GM23338 (cell line): ENCODE measurements around the gene EXTL1.

ENCODE experiments used
- CREB1 ChIP-seq: fragments of 250-450 bp; sonication (Bioruptor Pico); IDR thresholded peaks from 2 replicates; pipeline ENCODE4 v1.5.0; 2020; ENCODE audit warnings: low read depth, mild to moderate bottlenecking, moderate library complexity
- EZH2 ChIP-seq: fragments of 200-600 bp; sonication (generic); IDR thresholded peaks from one replicate; pipeline ENCODE4 v1.8.0; 2017; ENCODE audit warnings: antibody characterized with exemption, mild to moderate bottlenecking, low read depth; ENCODE audit not compliant: unreplicated experiment
- EZH2phosphoT487 ChIP-seq: fragments of 200-600 bp; sonication (generic); IDR thresholded peaks from one replicate; pipeline ENCODE4 v1.8.1; 2018; ENCODE audit warnings: antibody characterized with exemption; ENCODE audit not compliant: unreplicated experiment
- POLR2AphosphoS5 ChIP-seq: IDR thresholded peaks from 2 replicates; pipeline ENCODE4 v1.6.1; 2016; ENCODE audit warnings: antibody characterized with exemption, low read depth
- TF ChIP-seq, protein P1 (sequence below): IDR thresholded peaks from one replicate; pipeline ENCODE4 v1.6.1; 2018; ENCODE audit warnings: antibody characterized with exemption; ENCODE audit not compliant: unreplicated experiment
- TF ChIP-seq, protein P2 (sequence below), 2 experiments: fragments of 200-600 bp in 1 of 2; sonication (generic) in 1 of 2; conservative IDR thresholded peaks; 2 replicates each; pipeline versions ENCODE4 v1.5.1 to v1.6.1; 2016 to 2017; ENCODE audit warnings: antibody characterized with exemption in 2 of 2, low read depth in 2 of 2, mild to moderate bottlenecking in 2 of 2, moderate library complexity in 1 of 2

DNA sequence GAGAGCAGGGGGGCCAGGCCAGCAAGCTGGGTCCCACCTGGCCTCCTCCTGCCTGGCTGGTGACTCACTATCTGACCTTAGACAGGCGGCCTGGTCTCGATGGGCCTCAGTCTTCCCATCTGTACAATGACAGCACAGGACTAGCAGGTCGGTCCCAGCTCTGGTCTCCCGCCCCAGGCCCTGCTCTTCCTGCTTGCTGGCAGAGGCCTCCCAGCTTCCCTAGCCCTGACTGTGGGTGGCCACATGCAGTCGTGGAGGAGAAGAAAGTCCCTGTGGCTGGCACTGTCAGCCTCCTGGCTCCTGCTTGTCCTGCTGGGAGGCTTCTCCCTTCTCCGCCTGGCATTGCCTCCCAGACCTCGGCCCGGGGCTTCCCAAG, 817 bp downstream of the EXTL1 start:
- TF ChIP-seq, protein P1, sequence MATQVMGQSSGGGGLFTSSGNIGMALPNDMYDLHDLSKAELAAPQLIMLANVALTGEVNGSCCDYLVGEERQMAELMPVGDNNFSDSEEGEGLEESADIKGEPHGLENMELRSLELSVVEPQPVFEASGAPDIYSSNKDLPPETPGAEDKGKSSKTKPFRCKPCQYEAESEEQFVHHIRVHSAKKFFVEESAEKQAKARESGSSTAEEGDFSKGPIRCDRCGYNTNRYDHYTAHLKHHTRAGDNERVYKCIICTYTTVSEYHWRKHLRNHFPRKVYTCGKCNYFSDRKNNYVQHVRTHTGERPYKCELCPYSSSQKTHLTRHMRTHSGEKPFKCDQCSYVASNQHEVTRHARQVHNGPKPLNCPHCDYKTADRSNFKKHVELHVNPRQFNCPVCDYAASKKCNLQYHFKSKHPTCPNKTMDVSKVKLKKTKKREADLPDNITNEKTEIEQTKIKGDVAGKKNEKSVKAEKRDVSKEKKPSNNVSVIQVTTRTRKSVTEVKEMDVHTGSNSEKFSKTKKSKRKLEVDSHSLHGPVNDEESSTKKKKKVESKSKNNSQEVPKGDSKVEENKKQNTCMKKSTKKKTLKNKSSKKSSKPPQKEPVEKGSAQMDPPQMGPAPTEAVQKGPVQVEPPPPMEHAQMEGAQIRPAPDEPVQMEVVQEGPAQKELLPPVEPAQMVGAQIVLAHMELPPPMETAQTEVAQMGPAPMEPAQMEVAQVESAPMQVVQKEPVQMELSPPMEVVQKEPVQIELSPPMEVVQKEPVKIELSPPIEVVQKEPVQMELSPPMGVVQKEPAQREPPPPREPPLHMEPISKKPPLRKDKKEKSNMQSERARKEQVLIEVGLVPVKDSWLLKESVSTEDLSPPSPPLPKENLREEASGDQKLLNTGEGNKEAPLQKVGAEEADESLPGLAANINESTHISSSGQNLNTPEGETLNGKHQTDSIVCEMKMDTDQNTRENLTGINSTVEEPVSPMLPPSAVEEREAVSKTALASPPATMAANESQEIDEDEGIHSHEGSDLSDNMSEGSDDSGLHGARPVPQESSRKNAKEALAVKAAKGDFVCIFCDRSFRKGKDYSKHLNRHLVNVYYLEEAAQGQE, result no peak
- TF ChIP-seq, protein P2, sequence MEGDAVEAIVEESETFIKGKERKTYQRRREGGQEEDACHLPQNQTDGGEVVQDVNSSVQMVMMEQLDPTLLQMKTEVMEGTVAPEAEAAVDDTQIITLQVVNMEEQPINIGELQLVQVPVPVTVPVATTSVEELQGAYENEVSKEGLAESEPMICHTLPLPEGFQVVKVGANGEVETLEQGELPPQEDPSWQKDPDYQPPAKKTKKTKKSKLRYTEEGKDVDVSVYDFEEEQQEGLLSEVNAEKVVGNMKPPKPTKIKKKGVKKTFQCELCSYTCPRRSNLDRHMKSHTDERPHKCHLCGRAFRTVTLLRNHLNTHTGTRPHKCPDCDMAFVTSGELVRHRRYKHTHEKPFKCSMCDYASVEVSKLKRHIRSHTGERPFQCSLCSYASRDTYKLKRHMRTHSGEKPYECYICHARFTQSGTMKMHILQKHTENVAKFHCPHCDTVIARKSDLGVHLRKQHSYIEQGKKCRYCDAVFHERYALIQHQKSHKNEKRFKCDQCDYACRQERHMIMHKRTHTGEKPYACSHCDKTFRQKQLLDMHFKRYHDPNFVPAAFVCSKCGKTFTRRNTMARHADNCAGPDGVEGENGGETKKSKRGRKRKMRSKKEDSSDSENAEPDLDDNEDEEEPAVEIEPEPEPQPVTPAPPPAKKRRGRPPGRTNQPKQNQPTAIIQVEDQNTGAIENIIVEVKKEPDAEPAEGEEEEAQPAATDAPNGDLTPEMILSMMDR (conservative IDR thresholded peaks at IDR 0.05; ENCODE audit: low read depth in 2 of 2), result no peak
- TF ChIP-seq POLR2AphosphoS5 (no peak), EZH2 (no peak), CREB1 (CRISPR knock-in tag) (no peak), EZH2phosphoT487 (no peak)
